Thoracic aorta (tissue), 2 donors: ENCODE data around the gene CASP5. TPM values are rescaled to one million over a fixed set of nuclear protein-coding genes. Genes with fewer than 3 reads are reported as not detected.

ENCODE experiments used
- ATAC-seq: fragments of 150-250 bp; one replicate; pipeline ENCODE4 v1.8.0; 2017; ENCODE audit warnings: low read depth; ENCODE audit not compliant: insufficient number of reproducible peaks, low FRiP score
- DNase-seq: peaks from one replicate; pipeline ENCODE4 v3.0.0-alpha.2; 2020; ENCODE audit warnings: low spot score
- H3K27ac ChIP-seq, 2 donors: fragments of 200-600 bp; sonication (generic); 1 replicate in 1 of 2; 2 replicates in 1 of 2; pipeline ENCODE4 v1.5.1; 2016; ENCODE audit warnings: mild to moderate bottlenecking in 2 of 2, moderate library complexity in 2 of 2
- H3K27me3 ChIP-seq: fragments of 200-600 bp; sonication (generic); replicated peaks from 2 replicates; pipeline ENCODE4 v1.6.0; 2016; ENCODE audit warnings: mild to moderate bottlenecking; ENCODE audit not compliant: insufficient read depth
- H3K36me3 ChIP-seq: fragments of 200-600 bp; sonication (generic); one replicate; pipeline ENCODE4 v1.5.1; 2016
- H3K4me1 ChIP-seq, 2 donors: fragments of 200-600 bp; sonication (generic); 1 replicate in 1 of 2; 2 replicates in 1 of 2; pipeline versions ENCODE4 v1.5.1 to v1.6.0; 2016; ENCODE audit warnings: low read depth in 2 of 2, mild to moderate bottlenecking in 1 of 2; ENCODE audit not compliant: control insufficient read depth in 1 of 2
- H3K4me3 ChIP-seq: fragments of 200-600 bp; sonication (generic); 2 replicates; pipeline ENCODE4 v1.5.1; 2016; ENCODE audit warnings: mild to moderate bottlenecking
- H3K9me3 ChIP-seq: fragments of 200-600 bp; sonication (generic); 2 replicates; pipeline ENCODE4 v1.5.1; 2016
- total RNA-seq, 2 donors: library from RNA; depleted of rRNA; stranded (reverse); fragments of >200 nt; gene quantifications; one replicate each; pipeline versions ENCODE4 v1.1.0 to v1.2.3, GENCODE V29; 2016
- TF ChIP-seq, protein P1 (sequence below): fragments of 200-600 bp; sonication (generic); IDR thresholded peaks from one replicate; pipeline ENCODE4 v1.5.1; 2019; ENCODE audit warnings: antibody characterized with exemption

CASP5 gene
- total RNA-seq, 2 donors from 2014 or later = 4.0 TPM; not detected in 1

DNA sequence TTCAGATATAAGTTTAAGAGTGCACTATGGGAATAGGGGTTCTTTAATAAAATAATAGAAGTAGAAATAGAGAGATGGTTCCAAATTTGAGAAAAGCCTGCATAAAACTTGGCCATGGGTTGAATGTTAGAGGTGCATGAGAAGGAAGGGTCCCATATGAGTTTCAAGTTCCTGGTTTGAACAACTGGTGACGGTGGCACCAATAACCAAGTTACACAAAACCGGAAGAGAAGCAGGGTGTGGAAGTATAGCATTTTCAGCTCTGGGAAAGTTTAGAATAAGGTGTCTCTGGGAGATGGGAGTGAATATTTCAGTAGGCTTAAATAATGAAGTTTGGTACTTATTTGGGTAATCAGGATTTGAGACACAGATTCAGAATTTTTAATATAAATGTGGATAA, 9.5 kb upstream of the CASP5 start:
- no peak for DNase-seq
- Histone ChIP-seq H3K9me3 (no peaks in the 10 kb centered on the region), H3K4me1 (peaks cover 3 to 13% of the 10 kb centered on the region in 2 donors), H3K36me3 (no peaks in the 10 kb centered on the region), H3K27me3 (no peaks in the 10 kb centered on the region), H3K27ac (no peak overlapping the region), H3K4me3 (peak overlapping the region; percentile 10)
- TF ChIP-seq, protein P1, sequence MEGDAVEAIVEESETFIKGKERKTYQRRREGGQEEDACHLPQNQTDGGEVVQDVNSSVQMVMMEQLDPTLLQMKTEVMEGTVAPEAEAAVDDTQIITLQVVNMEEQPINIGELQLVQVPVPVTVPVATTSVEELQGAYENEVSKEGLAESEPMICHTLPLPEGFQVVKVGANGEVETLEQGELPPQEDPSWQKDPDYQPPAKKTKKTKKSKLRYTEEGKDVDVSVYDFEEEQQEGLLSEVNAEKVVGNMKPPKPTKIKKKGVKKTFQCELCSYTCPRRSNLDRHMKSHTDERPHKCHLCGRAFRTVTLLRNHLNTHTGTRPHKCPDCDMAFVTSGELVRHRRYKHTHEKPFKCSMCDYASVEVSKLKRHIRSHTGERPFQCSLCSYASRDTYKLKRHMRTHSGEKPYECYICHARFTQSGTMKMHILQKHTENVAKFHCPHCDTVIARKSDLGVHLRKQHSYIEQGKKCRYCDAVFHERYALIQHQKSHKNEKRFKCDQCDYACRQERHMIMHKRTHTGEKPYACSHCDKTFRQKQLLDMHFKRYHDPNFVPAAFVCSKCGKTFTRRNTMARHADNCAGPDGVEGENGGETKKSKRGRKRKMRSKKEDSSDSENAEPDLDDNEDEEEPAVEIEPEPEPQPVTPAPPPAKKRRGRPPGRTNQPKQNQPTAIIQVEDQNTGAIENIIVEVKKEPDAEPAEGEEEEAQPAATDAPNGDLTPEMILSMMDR = no peak
- no peak for ATAC-seq

DNA sequence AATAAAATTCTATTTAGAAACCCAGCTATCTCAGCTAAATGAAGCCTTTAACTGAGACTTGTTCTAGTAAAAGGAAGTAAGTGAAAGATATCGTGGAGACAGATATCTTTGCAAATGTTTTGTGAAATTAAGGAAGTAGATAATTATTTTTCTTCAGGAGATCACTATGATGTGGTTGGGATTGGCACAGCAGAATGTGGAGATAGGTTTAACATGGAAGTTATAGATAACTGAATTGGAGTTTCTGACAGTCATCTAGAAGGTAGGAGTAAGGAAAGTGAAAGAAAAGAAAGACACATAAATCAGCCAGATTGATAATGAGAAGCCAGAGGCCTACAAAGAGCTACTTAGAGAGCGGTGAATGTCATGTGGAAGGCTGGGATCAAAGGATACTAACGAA, 4.7 kb upstream of the CASP5 start:
- no peaks in the 10 kb centered on the region for H3K4me1 ChIP-seq
- TF ChIP-seq, protein P1 = no peak
- H3K27ac ChIP-seq = no peak overlapping the region
- H3K36me3 ChIP-seq = no peaks in the 10 kb centered on the region
- no peaks in the 10 kb centered on the region for H3K27me3 ChIP-seq
- no peak for DNase-seq
- no peaks in the 10 kb centered on the region for H3K9me3 ChIP-seq
- no peak overlapping the region for H3K4me3 ChIP-seq
- no peak for ATAC-seq

DNA sequence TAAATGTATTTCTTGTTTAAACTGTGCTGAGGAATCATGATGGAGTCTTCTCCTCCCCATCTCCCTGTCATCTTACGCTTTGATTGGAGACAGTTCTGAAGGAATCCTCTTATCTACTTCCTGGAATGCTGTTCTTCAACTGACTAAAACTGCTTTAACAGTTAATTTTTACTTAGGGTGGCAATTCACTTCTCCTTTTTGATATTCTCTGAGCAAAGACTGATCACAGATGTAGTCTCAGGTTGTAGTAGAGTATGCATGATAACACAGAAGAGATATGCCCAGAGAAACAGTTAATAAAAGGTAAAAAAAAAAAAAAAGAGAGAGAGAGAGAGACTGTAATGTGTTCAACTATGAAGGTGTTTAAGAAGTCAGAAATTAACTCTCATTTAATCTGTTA, 1.4 kb upstream of the CASP5 start:
- no peaks in the 10 kb centered on the region for H3K4me1 ChIP-seq
- no peaks in the 10 kb centered on the region for H3K36me3 ChIP-seq
- DNase-seq (no peak), ATAC-seq (no peak)
- H3K9me3 ChIP-seq = no peaks in the 10 kb centered on the region
- H3K4me3 ChIP-seq = no peak overlapping the region
- no peaks in the 10 kb centered on the region for H3K27me3 ChIP-seq
- no peak overlapping the region for H3K27ac ChIP-seq
- TF ChIP-seq, protein P1 = no peak

DNA sequence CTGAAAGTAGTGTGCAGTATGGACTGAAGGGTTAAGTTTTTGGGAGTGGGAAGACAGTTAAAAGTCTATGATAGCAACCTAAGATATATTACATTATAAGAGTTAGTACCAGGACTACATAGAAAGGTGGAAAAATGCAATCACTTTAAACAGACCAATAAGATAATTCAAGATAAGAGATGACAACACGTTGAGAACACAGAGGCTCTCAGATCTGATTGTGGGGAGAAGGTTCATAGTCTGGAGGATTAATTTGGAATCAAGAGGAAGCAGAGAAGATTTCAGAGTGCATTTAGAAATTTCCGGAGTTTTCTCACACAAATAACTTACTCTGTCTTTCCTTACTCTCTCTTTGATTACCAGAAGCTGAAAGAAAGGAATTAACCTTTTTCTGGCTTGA, 441 bp downstream of the CASP5 start:
- Histone ChIP-seq H3K27ac (no peak overlapping the region), H3K27me3 (no peaks in the 10 kb centered on the region), H3K4me1 (no peaks in the 10 kb centered on the region), H3K9me3 (no peaks in the 10 kb centered on the region), H3K4me3 (no peak overlapping the region), H3K36me3 (no peaks in the 10 kb centered on the region)
- TF ChIP-seq, protein P1 = no peak
- ATAC-seq (no peak), DNase-seq (no peak)

DNA sequence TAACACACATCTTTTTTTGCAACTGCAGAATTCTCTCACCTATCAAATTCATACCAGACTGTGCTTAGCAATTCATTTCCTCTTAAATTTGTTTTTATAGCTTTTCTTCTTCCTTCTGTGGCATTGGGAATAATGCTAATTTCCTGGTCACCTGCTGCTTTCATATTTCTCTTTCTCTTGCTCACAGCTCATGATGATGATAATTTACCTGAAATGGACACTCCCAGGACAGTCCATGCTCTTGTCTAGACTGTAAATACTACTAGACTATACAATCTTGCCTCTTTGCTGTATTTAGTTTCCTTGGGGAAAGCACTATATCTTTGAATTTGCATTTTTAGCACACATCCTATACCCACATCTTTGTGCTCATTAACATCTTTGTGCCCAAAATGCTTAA, 15.5 kb downstream of the CASP5 start:
- Histone ChIP-seq H3K27me3 (no peaks in the 10 kb centered on the region), H3K36me3 (no peaks in the 10 kb centered on the region), H3K4me3 (no peak overlapping the region), H3K27ac (no peak overlapping the region), H3K4me1 (no peaks in the 10 kb centered on the region), H3K9me3 (no peaks in the 10 kb centered on the region)
- no peak for DNase-seq
- ATAC-seq = no peak
- TF ChIP-seq, protein P1 = no peak
